IPS DF 6.9 (cell line): Measurements from ENCODE around the gene GSTCD.

ENCODE experiments used
- DNase-seq: peaks from one replicate; pipeline ENCODE4 v3.0.0-alpha.2; 2013; ENCODE audit warnings: low read depth, low spot score
- H3K27ac ChIP-seq: one replicate; pipeline ENCODE4 v1.5.1; 2013; ENCODE audit warnings: low read length, control low read depth
- H3K27me3 ChIP-seq: 2 replicates; pipeline ENCODE4 v1.6.1; 2013; ENCODE audit warnings: mild to moderate bottlenecking, low read length; ENCODE audit not compliant: control insufficient read depth, insufficient read depth
- H3K36me3 ChIP-seq: 2 replicates; pipeline ENCODE4 v1.6.1; 2013; ENCODE audit warnings: low read length; ENCODE audit not compliant: control insufficient read depth, insufficient read depth
- H3K4me1 ChIP-seq: 2 replicates; pipeline ENCODE4 v1.6.1; 2013; ENCODE audit warnings: low read length; ENCODE audit not compliant: control insufficient read depth, insufficient read depth
- H3K4me3 ChIP-seq: 2 replicates; pipeline ENCODE4 v1.5.1; 2013; ENCODE audit warnings: mild to moderate bottlenecking, low read length
- H3K9me3 ChIP-seq: 2 replicates; pipeline ENCODE4 v1.6.1; 2013; ENCODE audit warnings: low read length, inconsistent platforms; ENCODE audit not compliant: control insufficient read depth, insufficient read depth
- WGBS: extraction: QIAGEN DNeasy Blood & Tissue Kit; methylation state at CpG from one replicate; pipeline ENCODE4 v1.1.7; 2013; ENCODE audit warnings: mixed read lengths, missing lambda C conversion rate; ENCODE audit not compliant: insufficient read length, insufficient coverage; 5-methylcytosine and 5-hydroxymethylcytosine counted together

The GSTCD gene

DNA sequence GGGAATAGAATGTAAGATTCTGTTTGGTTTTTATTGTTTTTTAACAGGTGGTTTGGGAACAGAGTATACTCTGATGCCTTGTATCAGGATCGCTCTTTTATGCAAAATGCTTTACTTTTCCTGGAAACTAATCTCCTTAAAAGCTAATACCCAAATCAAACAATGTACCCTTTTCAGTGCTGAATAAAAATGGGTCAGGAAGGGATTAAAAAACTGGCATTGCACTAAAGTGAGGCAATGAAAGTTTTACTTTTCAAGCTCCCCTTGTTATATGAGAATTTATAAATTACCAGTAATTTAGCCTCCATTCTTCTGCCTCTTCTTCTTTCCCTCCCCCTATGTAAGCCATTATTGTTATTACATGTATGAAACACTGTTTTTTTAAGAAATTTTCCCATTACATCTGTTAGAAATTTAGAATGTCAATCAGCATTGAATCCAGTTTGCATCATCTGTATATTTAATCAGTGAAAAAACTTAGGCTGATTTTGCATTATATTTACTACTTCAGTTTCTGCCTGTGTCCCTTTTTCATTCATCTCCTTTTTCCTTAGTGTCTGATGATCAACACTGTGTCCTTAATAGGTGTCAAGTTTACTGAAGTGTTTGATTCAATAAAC, 97.0 kb downstream of the GSTCD start:
- no peaks in the 10 kb centered on the region; the same call in 1 of the 2 replicates for H3K4me1 ChIP-seq
- H3K4me3 ChIP-seq: no peak overlapping the region
- H3K27ac ChIP-seq: no peak overlapping the region
- no peak for DNase-seq
- no peaks in the 10 kb centered on the region for H3K36me3 ChIP-seq
- H3K27me3 ChIP-seq: no peaks in the 10 kb centered on the region
- WGBS: no CpG with 5 or more reads among the region's 1 CpG
- H3K9me3 ChIP-seq: no peaks in the 10 kb centered on the region

DNA sequence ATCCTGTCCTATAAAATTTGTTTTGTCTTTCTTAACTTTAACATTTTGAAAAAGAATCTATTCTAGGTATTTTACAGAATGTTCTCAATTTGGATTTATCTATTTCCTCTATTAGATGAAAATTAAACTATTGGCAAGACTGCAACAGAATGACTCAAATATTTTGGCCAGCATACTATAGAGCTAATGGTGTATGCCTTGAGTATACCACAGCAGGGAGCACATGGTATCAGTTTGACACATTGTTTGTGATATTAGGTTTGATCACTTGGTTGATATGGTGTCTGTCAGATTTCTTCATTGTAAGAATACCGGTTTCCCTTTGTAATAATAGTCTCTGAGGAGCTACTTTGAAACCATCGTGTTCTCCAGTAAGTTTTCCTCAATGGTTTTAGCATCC, 98.9 kb downstream of the GSTCD start:
- Histone ChIP-seq H3K9me3 (no peaks in the 10 kb centered on the region), H3K4me1 (no peaks in the 10 kb centered on the region; the same call in 1 of the 2 replicates), H3K27ac (no peak overlapping the region), H3K27me3 (no peaks in the 10 kb centered on the region), H3K36me3 (no peaks in the 10 kb centered on the region), H3K4me3 (no peak overlapping the region)
- WGBS: no CpG with 5 or more reads among the region's 2 CpGs
- no peak for DNase-seq

DNA sequence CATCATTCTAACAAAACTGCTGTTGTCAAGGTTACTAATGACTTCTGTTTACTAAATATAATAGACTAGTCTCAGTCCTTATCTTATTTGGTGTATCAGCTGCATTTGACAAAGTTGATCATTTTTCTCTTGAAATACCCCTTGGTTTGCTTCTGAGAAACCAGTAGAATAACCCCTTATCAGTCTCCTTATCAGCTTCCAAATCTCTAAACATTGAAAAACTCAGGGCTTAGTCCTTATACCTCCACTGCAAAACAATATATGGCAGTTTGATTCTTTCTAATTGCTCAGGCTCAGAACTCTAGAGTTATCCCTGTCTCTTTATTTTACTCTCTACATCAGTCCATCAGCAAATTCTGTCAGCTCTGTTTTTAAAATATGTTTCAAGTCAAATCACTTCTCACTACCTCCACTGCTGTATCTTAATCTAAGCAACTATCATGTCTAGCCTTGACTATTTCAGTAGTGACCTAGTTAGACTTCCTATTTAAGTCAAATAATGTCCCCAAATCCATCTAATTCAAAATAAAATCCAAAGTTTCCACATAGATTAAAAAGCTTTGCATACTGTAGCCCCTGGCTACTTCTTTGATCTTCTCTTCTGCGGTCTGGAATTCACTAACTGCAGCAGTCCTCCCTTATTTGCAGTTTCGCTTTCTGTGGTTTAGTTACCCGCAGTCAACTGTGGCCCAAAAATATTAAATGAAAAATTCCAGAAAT, 99.6 kb downstream of the GSTCD start:
- Histone ChIP-seq H3K36me3 (no peaks in the 10 kb centered on the region), H3K4me1 (no peaks in the 10 kb centered on the region), H3K9me3 (no peaks in the 10 kb centered on the region), H3K4me3 (no peak overlapping the region), H3K27ac (no peak overlapping the region), H3K27me3 (no peaks in the 10 kb centered on the region)
- WGBS: no CpG with 5 or more reads among the region's 3 CpGs
- no peak for DNase-seq

DNA sequence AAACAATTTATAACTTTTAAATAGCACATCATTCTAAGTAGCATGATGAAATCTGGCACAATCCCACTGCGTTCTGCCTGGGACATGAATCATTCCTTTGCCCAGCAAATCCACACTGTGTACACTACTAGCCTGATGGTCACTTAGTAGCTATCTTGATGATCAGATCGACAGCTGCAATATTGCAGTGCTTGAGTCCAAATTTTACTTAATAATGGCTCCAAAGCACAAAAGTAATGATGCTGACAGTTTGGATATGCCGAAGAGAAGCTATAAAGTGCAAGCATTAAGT, 100.1 kb downstream of the GSTCD start:
- no peak overlapping the region for H3K4me3 ChIP-seq
- no peaks in the 10 kb centered on the region for H3K4me1 ChIP-seq
- no peak for DNase-seq
- H3K9me3 ChIP-seq: no peaks in the 10 kb centered on the region
- WGBS: no CpG with 5 or more reads among the region's 3 CpGs
- H3K27me3 ChIP-seq: no peaks in the 10 kb centered on the region
- no peak overlapping the region for H3K27ac ChIP-seq
- H3K36me3 ChIP-seq: no peaks in the 10 kb centered on the region

DNA sequence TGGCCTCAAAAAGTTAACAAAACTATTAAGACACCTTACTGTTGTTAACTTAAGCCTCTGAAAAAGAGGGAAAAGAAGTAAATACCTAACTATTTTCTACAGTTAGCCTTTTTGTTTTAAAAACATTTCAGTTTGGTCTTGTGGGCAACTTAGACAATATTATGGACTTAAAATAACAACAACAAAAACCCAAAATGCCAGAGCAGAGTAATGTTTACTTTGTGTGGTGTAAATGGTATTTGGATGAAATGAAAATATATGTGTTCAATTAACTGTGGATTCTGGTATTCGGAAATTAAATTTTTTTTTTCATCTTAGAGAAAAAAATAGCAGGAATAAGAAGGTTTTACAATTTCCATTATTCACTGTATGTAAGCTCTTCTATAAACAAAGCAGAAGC, 107.1 kb downstream of the GSTCD start:
- no peaks in the 10 kb centered on the region for H3K9me3 ChIP-seq
- H3K4me1 ChIP-seq: no peaks in the 10 kb centered on the region
- no peaks in the 10 kb centered on the region for H3K27me3 ChIP-seq
- H3K4me3 ChIP-seq: no peak overlapping the region
- H3K27ac ChIP-seq: no peak overlapping the region
- DNase-seq: no peak
- H3K36me3 ChIP-seq: no peaks in the 10 kb centered on the region
- 100% methylated on average over 1 of the region's 1 CpG for WGBS

DNA sequence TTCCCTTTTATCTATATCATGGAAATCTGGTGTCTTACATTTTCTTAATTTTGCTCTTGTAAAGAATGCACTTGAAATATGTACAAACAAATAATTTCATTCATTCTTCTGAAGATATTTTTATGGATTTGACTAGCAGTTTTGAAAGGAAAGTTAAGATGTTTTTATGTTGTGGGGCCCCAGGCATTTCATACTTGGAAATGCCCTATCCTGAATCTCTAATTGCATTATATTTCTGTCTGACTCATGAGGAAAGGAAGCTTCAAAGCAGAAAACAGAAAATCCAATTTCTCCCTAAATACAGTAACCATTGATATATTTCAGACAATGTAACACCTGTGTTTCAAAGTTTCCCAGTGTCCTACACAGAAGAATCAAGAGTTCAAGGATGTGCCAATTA, 113.5 kb downstream of the GSTCD start:
- Histone ChIP-seq H3K4me3 (no peak overlapping the region), H3K4me1 (no peaks in the 10 kb centered on the region), H3K27me3 (no peaks in the 10 kb centered on the region), H3K9me3 (no peaks in the 10 kb centered on the region), H3K27ac (no peak overlapping the region), H3K36me3 (no peaks in the 10 kb centered on the region; the same call in 1 of the 2 replicates)
- DNase-seq: no peak

DNA sequence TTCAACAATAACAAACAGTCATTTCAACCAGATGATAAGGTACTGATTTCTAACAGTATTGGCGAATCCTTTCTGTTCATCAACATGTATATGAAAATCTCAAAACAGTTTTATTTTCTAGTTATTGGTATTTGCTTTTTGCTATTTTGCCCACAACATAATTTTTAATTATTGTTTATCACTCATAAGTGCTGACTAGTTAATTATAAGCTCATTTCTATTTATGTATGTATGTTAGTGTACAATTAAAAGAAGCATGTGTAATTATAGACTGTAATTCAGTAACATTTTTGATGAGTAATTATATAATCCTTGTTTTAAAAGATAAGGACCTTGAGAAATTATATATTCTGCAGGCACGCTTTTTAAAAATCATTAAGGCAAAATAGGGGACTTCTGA, 119.5 kb downstream of the GSTCD start:
- no peak for DNase-seq
- H3K9me3 ChIP-seq: no peaks in the 10 kb centered on the region
- no peaks in the 10 kb centered on the region for H3K27me3 ChIP-seq
- no peaks in the 10 kb centered on the region for H3K4me1 ChIP-seq
- WGBS: no CpG with 5 or more reads among the region's 2 CpGs
- H3K36me3 ChIP-seq: no peaks in the 10 kb centered on the region; the same call in 1 of the 2 replicates
- no peak overlapping the region for H3K4me3 ChIP-seq
- H3K27ac ChIP-seq: no peak overlapping the region

DNA sequence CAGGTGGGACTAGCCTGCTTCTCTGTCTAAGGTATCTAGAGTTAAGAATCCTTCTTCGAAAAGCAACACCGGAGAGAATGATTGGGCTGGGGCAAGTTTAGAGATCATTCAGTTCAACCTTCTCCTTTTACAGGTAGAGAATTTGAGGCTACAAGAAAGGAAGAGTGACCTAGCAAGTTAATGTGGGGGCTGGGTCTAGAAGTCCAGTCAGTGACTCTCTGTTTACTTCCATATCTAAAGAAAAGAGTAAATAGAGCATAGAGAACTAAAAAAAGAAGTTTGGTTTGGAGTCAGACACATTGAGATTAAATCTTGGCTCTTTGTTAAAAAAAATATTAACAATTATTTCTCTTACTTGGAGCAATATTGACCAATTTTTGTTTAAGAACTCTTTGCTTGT, 122.6 kb downstream of the GSTCD start:
- no peak for DNase-seq
- H3K27me3 ChIP-seq: no peaks in the 10 kb centered on the region
- no CpG with 5 or more reads among the region's 2 CpGs for WGBS
- H3K36me3 ChIP-seq: no peaks in the 10 kb centered on the region; the same call in 1 of the 2 replicates
- H3K9me3 ChIP-seq: no peaks in the 10 kb centered on the region
- H3K4me1 ChIP-seq: no peaks in the 10 kb centered on the region
- no peak overlapping the region for H3K4me3 ChIP-seq
- no peak overlapping the region for H3K27ac ChIP-seq

DNA sequence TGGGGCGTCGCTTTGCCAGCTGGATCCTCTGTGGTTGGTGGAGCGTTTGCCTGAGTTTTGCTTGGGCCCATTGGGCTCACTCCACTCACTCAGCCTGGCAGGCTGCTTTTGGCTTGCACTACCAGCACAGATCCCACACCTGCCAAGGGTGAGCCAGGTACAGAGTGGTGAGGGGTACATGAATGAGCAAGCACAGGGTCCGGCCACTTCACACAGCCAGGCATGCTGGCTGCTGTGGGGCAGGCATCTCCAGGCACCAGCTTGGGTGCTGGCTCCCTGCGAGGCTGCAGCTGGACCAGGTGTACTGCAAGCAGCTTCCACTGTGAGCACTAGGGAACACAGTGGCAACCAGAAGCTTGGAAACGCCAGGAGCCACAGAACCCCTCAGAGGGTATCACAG, 126.6 kb downstream of the GSTCD start:
- no peaks in the 10 kb centered on the region for H3K36me3 ChIP-seq
- no peaks in the 10 kb centered on the region for H3K9me3 ChIP-seq
- no peak overlapping the region for H3K27ac ChIP-seq
- no peak overlapping the region for H3K4me3 ChIP-seq
- no CpG with 5 or more reads among the region's 6 CpGs for WGBS
- H3K27me3 ChIP-seq: no peaks in the 10 kb centered on the region
- no peaks in the 10 kb centered on the region for H3K4me1 ChIP-seq
- no peak for DNase-seq

DNA sequence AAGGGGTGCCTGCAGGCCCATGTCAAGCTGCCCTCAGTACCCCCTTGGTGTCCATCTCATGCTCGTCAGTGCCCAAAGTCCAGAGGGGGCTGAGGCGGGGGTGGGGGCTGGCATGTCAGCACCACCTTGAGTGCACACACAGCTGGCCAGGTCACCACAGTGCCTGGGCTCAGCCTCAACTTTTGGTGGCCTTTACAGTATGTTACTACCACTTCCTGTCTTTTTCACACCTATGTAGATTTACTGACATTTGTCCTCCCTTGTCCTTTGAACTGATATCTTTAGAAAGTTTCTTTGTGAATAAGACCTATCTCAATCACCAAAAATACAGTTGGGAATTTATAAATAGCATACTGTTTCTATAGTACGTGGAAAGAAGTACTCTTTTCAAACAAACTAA, 128.0 kb downstream of the GSTCD start:
- Histone ChIP-seq H3K9me3 (no peaks in the 10 kb centered on the region; the same call in 1 of the 2 replicates), H3K27me3 (no peaks in the 10 kb centered on the region), H3K27ac (no peak overlapping the region), H3K36me3 (no peaks in the 10 kb centered on the region), H3K4me1 (no peaks in the 10 kb centered on the region), H3K4me3 (no peak overlapping the region)
- WGBS: no CpG with 5 or more reads among the region's 3 CpGs
- DNase-seq: no peak

DNA sequence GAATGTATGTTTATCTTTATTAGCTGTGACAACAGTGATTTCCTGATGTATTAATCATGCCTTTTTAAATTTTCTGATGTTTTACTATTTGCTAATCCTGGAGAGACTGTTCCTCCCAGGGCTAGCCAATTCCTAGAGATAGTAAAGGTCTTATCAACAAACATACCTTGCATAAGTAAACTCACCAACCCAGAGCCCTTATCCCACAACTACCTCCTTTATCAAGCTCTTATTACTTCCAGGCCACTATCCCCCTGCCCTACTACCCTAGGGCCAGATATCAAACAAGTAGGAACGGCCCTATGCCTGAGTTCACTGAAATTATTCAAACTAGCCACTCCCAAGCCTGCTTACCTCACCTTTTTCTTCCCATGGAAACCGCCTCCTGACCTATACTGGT, 128.5 kb downstream of the GSTCD start:
- H3K4me3 ChIP-seq: no peak overlapping the region
- H3K27ac ChIP-seq: no peak overlapping the region
- no CpG with 5 or more reads among the region's 2 CpGs for WGBS
- no peaks in the 10 kb centered on the region for H3K27me3 ChIP-seq
- DNase-seq: no peak
- no peaks in the 10 kb centered on the region for H3K4me1 ChIP-seq
- H3K9me3 ChIP-seq: no peaks in the 10 kb centered on the region; the same call in 1 of the 2 replicates
- no peaks in the 10 kb centered on the region for H3K36me3 ChIP-seq
